HUES48 (cell line): Measurements from ENCODE around the gene TRUB2.
A peak's percentile ranks its signal among the peaks of the same experiment; 100 is the strongest.

ENCODE experiments used
- H3K27ac ChIP-seq: one replicate; pipeline ENCODE4 v1.7.0; 2013; ENCODE audit warnings: low read depth, low read length, inconsistent platforms
- H3K27me3 ChIP-seq: 2 replicates; pipeline ENCODE4 v1.6.1; 2013; ENCODE audit warnings: mild to moderate bottlenecking, low read length; ENCODE audit not compliant: control insufficient read depth, insufficient read depth
- H3K36me3 ChIP-seq: 2 replicates; pipeline ENCODE4 v1.6.1; 2013; ENCODE audit warnings: low read length; ENCODE audit not compliant: control insufficient read depth, insufficient read depth
- H3K4me1 ChIP-seq: 2 replicates; pipeline ENCODE4 v1.6.1; 2013; ENCODE audit warnings: mild to moderate bottlenecking, low read length; ENCODE audit not compliant: control insufficient read depth, insufficient read depth
- H3K4me3 ChIP-seq: 2 replicates; pipeline ENCODE4 v1.5.1; 2013; ENCODE audit warnings: mild to moderate bottlenecking, low read depth, low read length
- H3K9ac ChIP-seq: 2 replicates; pipeline ENCODE4 v1.6.1; 2013; ENCODE audit warnings: mild to moderate bottlenecking, low read depth, low read length, moderate library complexity
- H3K9me3 ChIP-seq: 2 replicates; pipeline ENCODE4 v1.6.1; 2013; ENCODE audit warnings: low read length; ENCODE audit not compliant: control insufficient read depth, insufficient read depth

Gene TRUB2

DNA sequence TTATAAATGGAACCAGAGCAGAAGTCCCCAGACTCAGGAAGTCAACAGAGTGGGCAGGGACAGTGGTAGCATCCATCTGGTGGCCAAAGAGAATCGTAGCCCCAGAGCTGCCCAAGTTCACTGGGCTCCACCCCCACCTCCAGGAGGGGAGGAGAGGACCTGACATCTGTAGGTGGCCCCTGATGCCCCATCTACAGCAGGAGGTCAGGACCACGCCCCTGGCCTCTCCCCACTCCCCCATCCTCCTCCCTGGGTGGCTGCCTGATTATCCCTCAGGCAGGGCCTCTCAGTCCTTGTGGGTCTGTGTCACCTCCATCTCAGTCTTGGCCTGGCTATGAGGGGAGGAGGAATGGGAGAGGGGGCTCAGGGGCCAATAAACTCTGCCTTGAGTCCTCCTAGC lies 38.6 kb upstream of the TRUB2 start:
- Histone ChIP-seq H3K27ac (no peak overlapping the region), H3K9me3 (no peaks in the 10 kb centered on the region), H3K36me3 (peaks cover 6% of the 10 kb centered on the region; the same call in 1 of the 2 replicates), H3K4me3 (no peak overlapping the region), H3K9ac (no peak overlapping the region), H3K27me3 (peaks cover 46% of the 10 kb centered on the region), H3K4me1 (peaks cover 20% of the 10 kb centered on the region)

DNA sequence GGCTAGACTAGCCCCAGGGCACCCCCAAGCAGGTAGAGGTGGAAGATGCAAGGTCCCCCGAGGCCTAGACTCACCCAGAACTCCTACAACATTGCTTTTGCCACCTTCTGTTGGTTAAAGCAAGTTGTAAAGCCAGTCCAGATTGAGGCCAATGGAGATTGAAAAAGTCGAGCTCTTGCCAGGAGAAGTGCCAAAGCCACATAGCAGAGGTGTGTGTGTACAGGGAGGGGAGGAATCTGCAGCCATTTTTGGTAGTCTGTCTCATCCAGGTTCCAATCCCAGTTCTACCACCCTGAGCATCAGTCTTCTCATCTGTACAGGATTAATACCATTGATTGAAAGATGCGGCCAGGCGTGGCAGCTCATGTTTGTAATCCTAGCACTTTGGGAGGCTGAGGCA lies 36.6 kb upstream of the TRUB2 start:
- peaks cover 15% of the 10 kb centered on the region for H3K36me3 ChIP-seq
- no peaks in the 10 kb centered on the region for H3K9me3 ChIP-seq
- H3K4me3 ChIP-seq: no peak overlapping the region
- no peak overlapping the region for H3K27ac ChIP-seq
- H3K4me1 ChIP-seq: peaks cover 5% of the 10 kb centered on the region; the same call in 1 of the 2 replicates
- no peak overlapping the region for H3K9ac ChIP-seq
- peaks cover 30% of the 10 kb centered on the region for H3K27me3 ChIP-seq

- Histone ChIP-seq H3K9ac (no peak overlapping the region), H3K9me3 (no peaks in the 10 kb centered on the region), H3K4me1 (peaks cover 3% of the 10 kb centered on the region; the same call in 1 of the 2 replicates), H3K36me3 (peaks cover 18% of the 10 kb centered on the region), H3K27ac (no peak overlapping the region), H3K27me3 (peaks cover 22% of the 10 kb centered on the region), H3K4me3 (no peak overlapping the region)
These were observed 35.8 kb upstream of the TRUB2 start for GRCh38 chr9:128358090-128358489.

DNA sequence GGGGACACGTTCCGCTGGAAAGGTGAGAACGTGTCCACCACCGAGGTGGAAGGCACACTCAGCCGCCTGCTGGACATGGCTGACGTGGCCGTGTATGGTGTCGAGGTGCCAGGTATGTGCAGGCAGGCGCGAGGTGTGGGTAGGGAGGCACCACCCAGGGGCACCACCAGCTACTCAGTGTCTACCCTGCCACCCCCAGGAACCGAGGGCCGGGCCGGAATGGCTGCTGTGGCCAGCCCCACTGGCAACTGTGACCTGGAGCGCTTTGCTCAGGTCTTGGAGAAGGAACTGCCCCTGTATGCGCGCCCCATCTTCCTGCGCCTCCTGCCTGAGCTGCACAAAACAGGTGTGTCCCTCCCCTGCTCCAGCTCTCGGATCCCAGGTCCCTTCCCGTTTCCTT lies 33.2 kb upstream of the TRUB2 start:
- H3K27me3 ChIP-seq: no peaks in the 10 kb centered on the region
- H3K4me1 ChIP-seq: no peaks in the 10 kb centered on the region
- H3K9ac ChIP-seq: no peak overlapping the region
- no peak overlapping the region for H3K27ac ChIP-seq
- H3K36me3 ChIP-seq: peaks cover 26% of the 10 kb centered on the region
- no peaks in the 10 kb centered on the region for H3K9me3 ChIP-seq
- H3K4me3 ChIP-seq: no peak overlapping the region

GRCh38 chr9:128349772-128350171 lies 27.5 kb upstream of the TRUB2 start:
- no peaks in the 10 kb centered on the region for H3K4me1 ChIP-seq
- no peak overlapping the region for H3K9ac ChIP-seq
- no peak overlapping the region for H3K27ac ChIP-seq
- H3K4me3 ChIP-seq: no peak overlapping the region
- H3K9me3 ChIP-seq: no peaks in the 10 kb centered on the region
- H3K36me3 ChIP-seq: peaks cover 42% of the 10 kb centered on the region
- no peaks in the 10 kb centered on the region for H3K27me3 ChIP-seq

- Histone ChIP-seq H3K4me1 (no peaks in the 10 kb centered on the region), H3K9ac (no peak overlapping the region), H3K4me3 (no peak overlapping the region), H3K27me3 (no peaks in the 10 kb centered on the region), H3K27ac (no peak overlapping the region), H3K9me3 (no peaks in the 10 kb centered on the region), H3K36me3 (peaks cover 48% of the 10 kb centered on the region)
These were observed 26.9 kb upstream of the TRUB2 start for GRCh38 chr9:128349125-128349524.

- Histone ChIP-seq H3K36me3 (peaks cover 44% of the 10 kb centered on the region), H3K9ac (no peak overlapping the region), H3K4me1 (peaks cover 4% of the 10 kb centered on the region; the same call in 1 of the 2 replicates), H3K9me3 (no peaks in the 10 kb centered on the region), H3K27ac (no peak overlapping the region), H3K27me3 (no peaks in the 10 kb centered on the region), H3K4me3 (no peak overlapping the region)
These were observed 22.8 kb upstream of the TRUB2 start for GRCh38 chr9:128344931-128345605.

GRCh38 chr9:128343855-128344254 lies 21.6 kb upstream of the TRUB2 start:
- Histone ChIP-seq H3K27ac (no peak overlapping the region), H3K9me3 (no peaks in the 10 kb centered on the region), H3K4me1 (peaks cover 4% of the 10 kb centered on the region; the same call in 1 of the 2 replicates), H3K9ac (no peak overlapping the region), H3K27me3 (no peaks in the 10 kb centered on the region), H3K4me3 (no peak overlapping the region), H3K36me3 (peaks cover 44% of the 10 kb centered on the region)

GRCh38 chr9:128342971-128343680 lies 20.9 kb upstream of the TRUB2 start:
- H3K36me3 ChIP-seq: peaks cover 37% of the 10 kb centered on the region

DNA sequence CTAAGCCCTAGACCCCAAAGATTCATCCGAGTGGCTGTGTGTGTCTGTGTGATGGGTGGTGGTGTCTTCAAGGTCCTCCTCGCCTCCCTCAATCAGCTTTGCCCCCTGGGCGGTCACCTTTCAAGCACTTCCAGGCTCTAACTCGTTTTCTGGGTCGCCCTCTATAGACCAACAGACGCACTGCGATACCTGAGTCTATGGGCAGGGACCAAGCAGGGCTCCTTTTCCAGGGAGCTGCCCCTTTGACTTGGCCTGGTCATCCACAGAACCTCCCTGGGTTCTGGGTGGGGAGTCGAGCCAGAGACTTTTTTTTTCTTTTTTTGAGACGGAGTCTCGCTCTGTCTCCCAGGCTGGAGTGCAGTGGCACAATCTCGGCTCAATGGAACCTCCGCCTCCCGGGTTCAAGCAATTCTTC lies 19.2 kb upstream of the TRUB2 start:
- H3K9me3 ChIP-seq: no peaks in the 10 kb centered on the region
- H3K4me1 ChIP-seq: peaks cover 4% of the 10 kb centered on the region; the same call in 1 of the 2 replicates
- no peak overlapping the region for H3K9ac ChIP-seq
- H3K4me3 ChIP-seq: peak overlapping the region; percentile 90
- no peaks in the 10 kb centered on the region for H3K27me3 ChIP-seq
- H3K27ac ChIP-seq: no peak overlapping the region
- peaks cover 26% of the 10 kb centered on the region for H3K36me3 ChIP-seq

More at GRCh38 chr9:128342971-128343680, 20.9 kb upstream of the TRUB2 start:
- Histone ChIP-seq H3K27ac (no peak overlapping the region), H3K27me3 (no peaks in the 10 kb centered on the region), H3K9me3 (no peaks in the 10 kb centered on the region), H3K4me1 (peaks cover 4% of the 10 kb centered on the region; the same call in 1 of the 2 replicates), H3K4me3 (no peak overlapping the region), H3K9ac (no peak overlapping the region)
